Measurements from ENCODE around the gene SIRT6.
"Not testable (repeated sequence)": the region's sequence is repeated elsewhere in the genome, so short reads cannot be mapped to it uniquely, and the experiment has no call there.

The SIRT6 gene

DNA sequence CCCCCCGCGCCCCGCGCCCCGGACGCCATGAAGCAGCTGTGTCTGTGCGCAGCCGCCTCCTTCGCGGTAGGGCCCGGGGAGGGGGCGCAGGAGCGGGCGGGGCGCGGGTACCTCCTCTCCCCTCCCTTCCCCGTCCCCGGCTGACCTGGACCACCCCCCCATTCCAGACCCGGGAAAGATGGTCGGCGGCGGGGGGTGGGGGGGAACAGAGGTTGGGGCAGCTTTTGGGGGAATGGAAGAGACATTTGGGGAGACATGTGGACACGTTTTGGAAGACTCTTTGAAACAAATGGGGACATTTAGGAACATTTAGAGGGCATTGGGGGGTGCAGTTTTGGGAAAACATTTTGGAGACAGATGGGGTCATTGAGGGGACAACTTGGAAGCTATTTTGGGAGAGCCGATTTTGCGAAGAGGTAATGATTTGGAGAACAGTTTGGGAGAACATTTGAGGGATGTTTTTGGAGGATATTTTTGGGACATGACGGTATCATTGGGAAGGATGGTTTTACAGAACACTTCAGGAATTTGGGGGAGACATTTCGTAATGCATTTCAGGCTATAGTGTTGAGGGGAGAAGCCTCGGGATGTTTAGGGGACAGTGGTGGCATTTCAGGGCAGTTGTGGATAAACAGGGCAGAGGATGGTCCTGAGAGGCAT, 16.2 kb upstream of the SIRT6 start:
- H3K4me3 ChIP-seq: no peak overlapping the region
- no peak for DNase-seq (ENCODE audit: low spot score)
- TF ChIP-seq, protein P1, sequence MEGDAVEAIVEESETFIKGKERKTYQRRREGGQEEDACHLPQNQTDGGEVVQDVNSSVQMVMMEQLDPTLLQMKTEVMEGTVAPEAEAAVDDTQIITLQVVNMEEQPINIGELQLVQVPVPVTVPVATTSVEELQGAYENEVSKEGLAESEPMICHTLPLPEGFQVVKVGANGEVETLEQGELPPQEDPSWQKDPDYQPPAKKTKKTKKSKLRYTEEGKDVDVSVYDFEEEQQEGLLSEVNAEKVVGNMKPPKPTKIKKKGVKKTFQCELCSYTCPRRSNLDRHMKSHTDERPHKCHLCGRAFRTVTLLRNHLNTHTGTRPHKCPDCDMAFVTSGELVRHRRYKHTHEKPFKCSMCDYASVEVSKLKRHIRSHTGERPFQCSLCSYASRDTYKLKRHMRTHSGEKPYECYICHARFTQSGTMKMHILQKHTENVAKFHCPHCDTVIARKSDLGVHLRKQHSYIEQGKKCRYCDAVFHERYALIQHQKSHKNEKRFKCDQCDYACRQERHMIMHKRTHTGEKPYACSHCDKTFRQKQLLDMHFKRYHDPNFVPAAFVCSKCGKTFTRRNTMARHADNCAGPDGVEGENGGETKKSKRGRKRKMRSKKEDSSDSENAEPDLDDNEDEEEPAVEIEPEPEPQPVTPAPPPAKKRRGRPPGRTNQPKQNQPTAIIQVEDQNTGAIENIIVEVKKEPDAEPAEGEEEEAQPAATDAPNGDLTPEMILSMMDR (IDR thresholded peaks at IDR 0.05): no peak
- H3K27ac ChIP-seq: no peak overlapping the region

DNA sequence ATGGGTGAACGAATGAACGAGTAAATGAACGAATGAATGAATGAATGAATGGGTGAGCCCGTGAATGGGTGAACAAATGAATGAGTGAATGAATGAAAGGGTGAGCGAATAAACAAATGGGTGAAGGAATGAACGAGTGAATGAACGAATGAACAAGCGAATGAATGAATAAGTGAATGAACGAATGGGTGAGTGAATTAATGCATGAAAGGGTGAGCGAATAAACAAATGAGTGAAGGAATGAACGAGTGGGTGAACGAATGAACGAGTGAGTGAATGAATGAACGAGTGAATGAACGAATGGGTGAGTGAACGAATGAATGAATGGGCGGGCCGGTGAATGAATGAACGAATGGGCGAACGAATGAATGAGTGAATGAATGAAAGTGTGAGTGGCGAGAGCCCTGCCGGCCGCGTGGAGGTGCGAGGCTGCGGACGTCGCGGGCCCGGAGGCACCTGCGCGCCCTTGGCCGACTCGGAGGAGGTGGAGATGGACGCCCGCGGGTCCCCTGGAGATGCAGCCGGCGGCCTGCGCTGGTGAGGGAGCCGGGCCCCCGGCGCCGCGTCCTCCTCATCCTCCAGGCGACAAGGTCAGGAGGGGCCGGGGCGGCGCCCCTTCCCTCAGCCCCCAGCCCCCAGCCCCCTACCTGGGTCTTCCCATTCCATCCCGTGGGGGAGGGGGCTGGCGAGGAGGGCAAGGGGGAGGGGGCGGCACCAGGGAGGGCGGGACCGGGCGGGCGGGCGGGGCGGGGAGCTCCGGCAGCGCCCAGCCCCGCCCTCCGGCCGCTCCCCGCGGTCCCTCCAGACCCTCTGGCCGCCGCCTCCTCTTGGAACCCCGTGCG, 15.5 kb upstream of the SIRT6 start:
- TF ChIP-seq, protein P1 (IDR thresholded peaks at IDR 0.05): no peak
- no peak overlapping the region for H3K4me3 ChIP-seq
- H3K27ac ChIP-seq: no peak overlapping the region
- DNase-seq (ENCODE audit: low spot score): no peak

DNA sequence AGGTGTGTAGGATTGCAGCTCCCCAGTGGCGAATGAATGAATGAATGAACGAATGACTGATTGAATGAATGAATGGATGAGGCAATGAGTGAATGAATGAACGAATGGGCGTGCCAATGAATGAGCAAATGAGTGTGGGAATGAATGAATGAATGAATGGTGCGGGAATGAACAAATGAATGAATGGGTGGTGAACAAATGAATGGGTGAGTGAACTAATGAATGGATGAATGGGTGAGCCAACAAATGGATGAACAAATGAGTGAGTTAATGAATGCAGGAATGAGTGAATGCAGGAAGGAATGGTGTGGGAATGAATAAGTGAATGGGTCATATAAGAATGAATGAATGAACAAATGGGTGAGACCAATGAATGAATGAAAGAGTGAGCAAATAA, 14.9 kb upstream of the SIRT6 start:
- no peak for DNase-seq (ENCODE audit: low spot score)

DNA sequence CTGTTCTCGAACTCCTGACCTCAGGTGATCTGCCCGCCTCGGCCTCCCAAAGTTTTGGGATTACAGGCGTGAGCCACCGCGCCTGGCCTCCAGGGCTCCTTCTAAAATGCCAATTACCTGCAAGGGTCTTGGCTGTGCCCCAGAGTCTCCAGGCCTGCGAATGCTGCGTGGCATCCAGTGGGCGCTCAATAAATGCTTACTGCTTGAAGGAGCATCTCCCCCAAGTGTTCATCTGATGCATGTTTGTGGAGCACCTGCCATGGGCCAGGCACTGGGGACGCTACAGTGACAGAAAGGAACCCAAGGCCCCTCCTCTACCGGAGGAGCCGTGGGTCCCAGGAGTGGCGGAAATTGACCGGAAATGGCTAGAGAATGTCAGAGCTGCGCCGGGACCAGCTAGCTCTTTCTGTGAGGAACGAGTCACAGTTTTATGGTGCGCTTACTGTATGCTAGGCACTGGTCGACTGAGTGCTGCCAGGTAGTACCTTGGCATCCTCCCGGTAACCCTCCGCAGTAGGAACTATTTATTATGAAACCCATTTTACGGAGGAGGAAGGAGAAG, 14.3 kb upstream of the SIRT6 start:
- TF ChIP-seq, protein P1 (IDR thresholded peaks at IDR 0.05): no peak
- no peak overlapping the region for H3K27ac ChIP-seq
- no peak overlapping the region for H3K4me3 ChIP-seq
- DNase-seq (ENCODE audit: low spot score): no peak

More for the DNA sequence above, 14.9 kb upstream of the SIRT6 start:
- no peak overlapping the region for H3K4me3 ChIP-seq
- H3K27ac ChIP-seq: no peak overlapping the region
- TF ChIP-seq, protein P1 (IDR thresholded peaks at IDR 0.05): no peak

DNA sequence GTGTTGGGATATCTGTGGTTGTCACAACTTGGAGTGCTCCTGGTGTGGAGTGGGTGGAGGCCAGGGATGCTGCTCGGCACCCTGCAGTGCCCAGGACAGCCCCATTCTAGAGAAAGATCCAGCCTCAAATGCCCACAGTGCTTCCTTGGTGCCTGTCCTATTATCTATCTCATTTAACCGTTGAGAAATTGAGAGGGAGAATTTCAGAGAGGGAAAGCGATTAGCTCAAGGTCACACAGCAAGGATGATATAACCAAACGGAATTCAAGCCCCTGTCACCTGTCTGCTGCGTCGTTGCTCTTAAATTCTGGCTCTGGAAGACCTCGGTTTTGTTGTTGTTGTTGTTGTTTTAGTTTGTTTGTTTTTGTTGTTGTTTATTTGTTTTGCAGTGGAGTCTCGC, 13.6 kb upstream of the SIRT6 start:
- no peak for DNase-seq (ENCODE audit: low spot score)
- TF ChIP-seq, protein P1 (IDR thresholded peaks at IDR 0.05): no peak

DNA sequence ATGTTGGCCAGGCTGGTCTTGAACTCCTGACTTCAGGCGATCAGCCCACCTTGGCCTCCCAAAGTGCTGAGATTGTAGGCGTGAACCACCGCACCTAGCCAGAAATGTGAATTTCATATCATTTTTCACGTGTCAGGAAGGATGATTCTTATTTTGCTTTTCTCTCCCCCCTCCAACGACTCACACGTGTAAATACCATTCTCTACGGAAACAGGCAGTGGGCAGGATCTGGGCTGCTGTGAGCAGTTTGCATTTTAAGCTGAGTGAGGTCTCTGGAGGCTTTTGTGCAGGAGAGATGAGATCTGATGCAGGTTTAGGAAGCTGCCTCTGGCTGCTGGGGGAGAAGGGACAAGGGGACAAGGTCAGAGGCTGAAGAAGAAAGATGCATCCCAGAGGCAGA, 12.0 kb upstream of the SIRT6 start:
- H3K27ac ChIP-seq: no peak overlapping the region
- H3K4me3 ChIP-seq: no peak overlapping the region
- no peak for DNase-seq (ENCODE audit: low spot score)
- TF ChIP-seq, protein P1 (IDR thresholded peaks at IDR 0.05): no peak

More for the DNA sequence above, 13.6 kb upstream of the SIRT6 start:
- Histone ChIP-seq H3K4me3 (no peak overlapping the region), H3K27ac (no peak overlapping the region)

DNA sequence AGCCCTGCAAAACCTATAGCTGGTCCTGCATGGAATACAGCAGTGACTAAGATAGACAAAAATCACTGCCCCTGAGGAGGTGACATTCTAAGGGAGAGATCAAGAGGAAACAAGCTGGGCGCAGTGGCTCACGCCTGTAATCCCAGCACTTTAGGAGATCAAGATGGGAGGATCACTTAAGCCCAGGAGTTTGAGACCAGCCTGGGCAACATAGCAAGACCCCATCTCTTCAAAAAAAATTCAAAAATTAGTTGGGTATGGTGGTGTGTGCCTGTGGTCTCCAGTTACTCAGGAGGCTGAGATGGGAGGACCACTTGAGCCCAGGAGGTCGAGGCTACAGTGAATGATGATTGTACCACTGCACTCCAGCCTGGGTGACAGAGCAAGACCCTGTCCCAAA, 10.2 kb upstream of the SIRT6 start:
- not testable (repeated sequence) for H3K27ac ChIP-seq; DNase-seq (ENCODE audit: low spot score); H3K4me3 ChIP-seq

All from coronary artery (tissue), 2 donors.